H9 (cell line): ENCODE measurements around the gene LRRC8B. TPM values are rescaled to one million over a fixed set of nuclear protein-coding genes. Genes with fewer than 3 reads are reported as not detected.
A peak's percentile ranks its signal among the peaks of the same experiment; 100 is the strongest.

Source experiments
- DNase-seq: peaks from one replicate; pipeline ENCODE4 v3.0.0-alpha.2; 2017
- H2AFZ ChIP-seq: one replicate; pipeline ENCODE4 v1.6.1; 2013; ENCODE audit warnings: mild to moderate bottlenecking, low read length, control low read depth, moderate library complexity
- H2AK5ac ChIP-seq: 2 replicates; pipeline ENCODE4 v1.6.1; 2013; ENCODE audit warnings: low read length, control low read depth, mixed read lengths; ENCODE audit not compliant: insufficient read length
- H2BK120ac ChIP-seq: one replicate; pipeline ENCODE4 v1.6.1; 2013; ENCODE audit warnings: low read depth, mild to moderate bottlenecking, low read length, control low read depth, inconsistent platforms; ENCODE audit not compliant: poor library complexity, severe bottlenecking
- H2BK12ac ChIP-seq: 2 replicates; pipeline ENCODE4 v1.6.1; 2013; ENCODE audit warnings: low read length, control low read depth, mixed read lengths, low read depth; ENCODE audit not compliant: insufficient read length
- H2BK15ac ChIP-seq: 2 replicates; pipeline ENCODE4 v1.6.1; 2013; ENCODE audit warnings: low read depth, low read length, control low read depth
- H2BK20ac ChIP-seq: one replicate; pipeline ENCODE4 v1.6.1; 2013; ENCODE audit warnings: low read depth, mild to moderate bottlenecking, low read length, control low read depth, inconsistent platforms; ENCODE audit not compliant: poor library complexity, severe bottlenecking
- H2BK5ac ChIP-seq: 2 replicates; pipeline ENCODE4 v1.6.1; 2013; ENCODE audit warnings: low read length, control low read depth, mixed read lengths; ENCODE audit not compliant: insufficient read length
- H3K14ac ChIP-seq: 2 replicates; pipeline ENCODE4 v1.6.1; 2013; ENCODE audit warnings: low read length, control low read depth; ENCODE audit not compliant: insufficient read depth
- H3K18ac ChIP-seq: 2 replicates; pipeline ENCODE4 v1.6.1; 2013; ENCODE audit warnings: low read depth, mild to moderate bottlenecking, mixed read lengths, low read length, control low read depth; ENCODE audit not compliant: insufficient read length
- H3K23ac ChIP-seq: 2 replicates; pipeline ENCODE4 v1.6.1; 2013; ENCODE audit warnings: low read length, control low read depth, mixed read lengths, low read depth; ENCODE audit not compliant: insufficient read length
- H3K23me2 ChIP-seq: 2 replicates; pipeline ENCODE4 v1.6.1; 2013; ENCODE audit warnings: low read depth, mild to moderate bottlenecking, mixed read lengths, low read length, control low read depth; ENCODE audit not compliant: insufficient read length, poor library complexity, severe bottlenecking
- H3K27ac ChIP-seq: 2 replicates; pipeline ENCODE4 v1.5.1; 2013; ENCODE audit warnings: low read length, control low read depth, mixed read lengths, low read depth; ENCODE audit not compliant: insufficient read length
- H3K27me3 ChIP-seq: 2 replicates; pipeline ENCODE4 v1.6.1; 2013; ENCODE audit warnings: low read length, control low read depth, inconsistent platforms; ENCODE audit not compliant: insufficient read depth
- H3K4ac ChIP-seq: 2 replicates; pipeline ENCODE4 v1.6.1; 2013; ENCODE audit warnings: low read depth, mild to moderate bottlenecking, control low read depth, inconsistent platforms, low read length, moderate library complexity
- H3K4me1 ChIP-seq: 2 replicates; pipeline ENCODE4 v1.6.1; 2013; ENCODE audit warnings: low read length, control low read depth, inconsistent platforms; ENCODE audit not compliant: insufficient read depth
- H3K4me2 ChIP-seq: 2 replicates; pipeline ENCODE4 v1.6.1; 2013; ENCODE audit warnings: low read length, control low read depth, mixed read lengths; ENCODE audit not compliant: insufficient read length, insufficient read depth
- H3K56ac ChIP-seq: 2 replicates; pipeline ENCODE4 v1.6.1; 2013; ENCODE audit warnings: low read depth, mild to moderate bottlenecking, mixed read lengths, low read length, control low read depth; ENCODE audit not compliant: insufficient read length
- H3K79me1 ChIP-seq: 2 replicates; pipeline ENCODE4 v1.6.1; 2013; ENCODE audit warnings: low read depth, mild to moderate bottlenecking, moderate library complexity, low read length, control low read depth, inconsistent platforms; ENCODE audit not compliant: insufficient read depth, poor library complexity, severe bottlenecking
- H3K79me2 ChIP-seq: 2 replicates; pipeline ENCODE4 v1.6.1; 2013; ENCODE audit warnings: low read length, control low read depth, inconsistent platforms; ENCODE audit not compliant: insufficient read depth
- H3K9ac ChIP-seq: 2 replicates; pipeline ENCODE4 v1.6.1; 2013; ENCODE audit warnings: low read length, control low read depth, mixed read lengths; ENCODE audit not compliant: insufficient read length; ENCODE audit errors: extremely low read depth
- H3K9me3 ChIP-seq: one replicate; pipeline ENCODE4 v1.6.1; 2013; ENCODE audit warnings: low read depth, low read length, inconsistent platforms; ENCODE audit not compliant: control insufficient read depth
- H3T11ph ChIP-seq: one replicate; pipeline ENCODE4 v1.6.1; 2013; ENCODE audit warnings: mild to moderate bottlenecking, low read length, control low read depth, inconsistent platforms
- H4K20me1 ChIP-seq: one replicate; pipeline ENCODE4 v1.6.1; 2013; ENCODE audit not compliant: control insufficient read depth, insufficient read length, insufficient read depth
- H4K5ac ChIP-seq: 2 replicates; pipeline ENCODE4 v1.6.1; 2013; ENCODE audit warnings: low read depth, mild to moderate bottlenecking, mixed read lengths, low read length, control low read depth; ENCODE audit not compliant: insufficient read length
- H4K8ac ChIP-seq: replicated peaks from 2 replicates; pipeline ENCODE4 v1.6.1; 2013; ENCODE audit warnings: low read length, control low read depth, mixed read lengths, low read depth; ENCODE audit not compliant: insufficient read length
- H4K91ac ChIP-seq: 2 replicates; pipeline ENCODE4 v1.6.1; 2013; ENCODE audit warnings: low read depth, mild to moderate bottlenecking, moderate library complexity, mixed read lengths, low read length, control low read depth; ENCODE audit not compliant: insufficient read length
- H3K27ac Mint-ChIP-seq, 3 experiments: 2 replicates in 2 of 3; 3 replicates in 1 of 3; pipeline ENCODE4 v1.8.0; 2020 to 2021; ENCODE audit warnings: mixed read lengths in 3 of 3, mild to moderate bottlenecking in 1 of 3, moderate library complexity in 1 of 3
- H3K27me3 Mint-ChIP-seq: 2 replicates; pipeline ENCODE4 v1.8.0; 2021; ENCODE audit warnings: low read depth, mild to moderate bottlenecking, moderate library complexity, mixed read lengths
- H3K36me3 Mint-ChIP-seq, 3 experiments: 2 replicates in 2 of 3; 3 replicates in 1 of 3; pipeline ENCODE4 v1.8.0; 2020 to 2021; ENCODE audit warnings: low read depth in 3 of 3, mixed read lengths in 3 of 3; ENCODE audit not compliant: insufficient read depth in 1 of 3
- H3K4me1 Mint-ChIP-seq, 2 experiments: 2 replicates each; pipeline ENCODE4 v1.8.0; 2020; ENCODE audit warnings: mixed read lengths in 2 of 2
- H3K4me3 Mint-ChIP-seq, 2 experiments: 2 replicates in 1 of 2; 3 replicates in 1 of 2; pipeline ENCODE4 v1.8.0; 2020 to 2021; ENCODE audit warnings: mild to moderate bottlenecking in 2 of 2, mixed read lengths in 2 of 2, moderate library complexity in 1 of 2
- H3K9me3 Mint-ChIP-seq, 2 experiments: 2 replicates in 1 of 2; 3 replicates in 1 of 2; pipeline ENCODE4 v1.8.0; 2020; ENCODE audit warnings: mild to moderate bottlenecking in 2 of 2, mixed read lengths in 2 of 2, moderate library complexity in 1 of 2
- CTCF ChIP-seq: fragments of 200-600 bp; sonication (generic); conservative IDR thresholded peaks from 3 replicates; pipeline ENCODE4 v1.8.0; 2021; ENCODE audit warnings: antibody characterized with exemption, mild to moderate bottlenecking
- WGBS: extraction: QIAGEN DNeasy Blood & Tissue Kit; methylation state at CpG from one replicate; pipeline ENCODE4 v1.1.7; 2013; ENCODE audit warnings: missing lambda C conversion rate, low lambda C conversion rate, mixed read lengths; ENCODE audit not compliant: insufficient read length; ENCODE audit errors: extremely low coverage; 5-methylcytosine and 5-hydroxymethylcytosine counted together
- total RNA-seq: library from RNA; stranded (reverse); gene quantifications from 2 replicates; pipeline ENCODE4 v1.2.1, GENCODE V29; 2021

Gene LRRC8B
- total RNA-seq, 1 experiment from 2014 or later: 33.2 TPM

GRCh38 chr1:89539128-89539527, 14.5 kb downstream of the LRRC8B start:
- no peak overlapping the region for H3K9ac ChIP-seq
- no peaks in the 10 kb centered on the region for H3K9me3 ChIP-seq
- no peaks in the 10 kb centered on the region for H3K27me3 Mint-ChIP-seq
- H3K27ac ChIP-seq: no peak overlapping the region
- H4K91ac ChIP-seq: no peak overlapping the region
- H3K4me1 ChIP-seq: no peaks in the 10 kb centered on the region
- H2BK20ac ChIP-seq: no peak overlapping the region
- H3K27ac Mint-ChIP-seq: peak overlapping the region in 1 of 3 experiments; percentile 22; a peak in 1 of 7 replicates
- no peak overlapping the region for H2AK5ac ChIP-seq
- H2BK12ac ChIP-seq: no peak overlapping the region
- no peak overlapping the region for H3T11ph ChIP-seq
- peaks cover 3% of the 10 kb centered on the region for H3K79me1 ChIP-seq
- no peak overlapping the region for H2BK5ac ChIP-seq
- no peak overlapping the region for H4K5ac ChIP-seq
- no CpG with 5 or more reads among the region's 3 CpGs for WGBS
- no peaks in the 10 kb centered on the region for H3K9me3 Mint-ChIP-seq
- TF ChIP-seq CTCF: no peak
- no peak overlapping the region for H3K56ac ChIP-seq
- H3K4me2 ChIP-seq: no peak overlapping the region
- DNase-seq: no peak
- no peak overlapping the region for H3K4ac ChIP-seq
- no peak overlapping the region for H3K14ac ChIP-seq
- H3K23ac ChIP-seq: no peak overlapping the region
- no peak overlapping the region for H3K4me3 Mint-ChIP-seq
- H4K8ac ChIP-seq: no peak overlapping the region
- H3K36me3 Mint-ChIP-seq: peaks cover 0 to 10% (median 4%) of the 10 kb centered on the region in 3 experiments; a peak in 4 of 7 replicates
- H2AFZ ChIP-seq: no peak overlapping the region
- H3K4me1 Mint-ChIP-seq: peaks cover 13% of the 10 kb centered on the region in 2 experiments
- H3K79me2 ChIP-seq: peaks cover 4% of the 10 kb centered on the region; the same call in 1 of the 2 replicates
- no peaks in the 10 kb centered on the region for H3K27me3 ChIP-seq
- no peak overlapping the region for H2BK120ac ChIP-seq
- no peaks in the 10 kb centered on the region for H4K20me1 ChIP-seq
- H2BK15ac ChIP-seq: no peak overlapping the region
- no peak overlapping the region for H3K18ac ChIP-seq
- no peaks in the 10 kb centered on the region for H3K23me2 ChIP-seq
